ENCODE results near the gene ALG2.

ALG2 gene

GRCh38 chr9:99173570-99174504 lies 47.9 kb downstream of the ALG2 start:
- no peak for DNase-seq (ENCODE audit: low read depth in 2 of 3, low spot score in 2 of 3)

GRCh38 chr9:99172124-99173091 lies 49.3 kb downstream of the ALG2 start:
- no peak for DNase-seq (ENCODE audit: low read depth in 2 of 3, low spot score in 2 of 3)

GRCh38 chr9:99171225-99172123 lies 50.3 kb downstream of the ALG2 start:
- DNase-seq (ENCODE audit: low read depth in 2 of 3, low spot score in 2 of 3), result no peak

- no peak for DNase-seq (ENCODE audit: low read depth in 2 of 3, low spot score in 2 of 3)
These were observed 51.6 kb downstream of the ALG2 start for GRCh38 chr9:99169982-99170761.

- no peak for DNase-seq (ENCODE audit: low read depth in 2 of 3, low spot score in 2 of 3)
These were observed 52.7 kb downstream of the ALG2 start for GRCh38 chr9:99169086-99169485.

- DNase-seq (ENCODE audit: low read depth in 2 of 3, low spot score in 2 of 3), result no peak
These were observed 54.0 kb downstream of the ALG2 start for GRCh38 chr9:99167694-99168093.

GRCh38 chr9:99167119-99167518 lies 54.6 kb downstream of the ALG2 start:
- no peak for DNase-seq (ENCODE audit: low read depth in 2 of 3, low spot score in 2 of 3)

Data from activated CD8-positive, alpha-beta memory T cell treated with anti-CD3 and anti-CD28 coated beads for 48 hours (primary cell).